AG04449 (cell line): ENCODE data around the gene HAUS5.

Experiments used
- CTCF ChIA-PET: fragments of 350-600 bp; formaldehyde crosslinking; extraction: SDS; loops from one replicate; lab custom pipeline; 2021; ENCODE audit warnings: antibody characterized with exemption; lab: Yijun Ruan, JAX
- POLR2A ChIA-PET: fragments of 400-600, 350-600 bp; formaldehyde crosslinking; extraction: SDS; loops from one replicate; lab custom pipeline; 2020; ENCODE audit warnings: antibody characterized with exemption, inconsistent platforms; lab: Yijun Ruan, JAX
- DNase-seq: peaks from one replicate; pipeline ENCODE4 v3.0.0-alpha.2; 2010; ENCODE audit warnings: low read depth, low spot score
- H3K4me3 ChIP-seq: 2 replicates; pipeline ENCODE4 v1.5.1; 2011; ENCODE audit warnings: low read depth, mild to moderate bottlenecking, control low read depth, low read length
- TF ChIP-seq, protein P1 (sequence below): IDR thresholded peaks from one replicate; pipeline ENCODE4 v1.5.1; 2011; ENCODE audit warnings: mild to moderate bottlenecking, moderate library complexity, low read length, control low read depth, inconsistent platforms; ENCODE audit not compliant: insufficient read depth; ENCODE audit errors: missing control alignments

The HAUS5 gene

DNA sequence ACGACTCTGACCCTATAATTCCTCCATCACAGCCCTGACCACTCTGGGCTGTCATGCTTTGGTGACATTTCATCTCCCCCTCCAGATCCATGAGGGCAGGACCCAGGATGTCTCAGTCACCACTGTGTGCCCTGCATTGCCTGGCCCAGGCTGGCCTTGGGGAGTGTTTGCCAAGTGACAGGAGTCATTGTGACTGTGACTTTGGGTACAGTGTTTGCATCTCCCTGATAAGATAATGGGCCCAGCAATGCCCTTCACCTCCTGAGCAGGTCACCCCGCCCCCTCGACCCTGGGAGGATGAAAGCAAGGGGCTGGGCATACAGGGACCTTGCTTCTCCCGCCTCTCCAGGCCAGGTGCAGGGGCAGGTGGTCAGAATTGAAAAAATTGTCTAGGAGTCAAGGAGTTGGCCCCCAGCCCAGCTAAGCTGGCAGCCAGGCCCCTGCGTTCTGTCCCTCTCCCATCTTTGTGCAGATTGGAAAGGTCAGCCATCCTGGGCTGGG, 43.2 kb upstream of the HAUS5 start:
- CTCF ChIA-PET, result interaction anchor here (1.1 to 1.6 kb wide), 2 partner anchors 20 to 59 kb away, joined by 3 to 5 read pairs; no protein-coding TSS in a partner anchor
- POLR2A ChIA-PET, result no interaction called here
- H3K4me3 ChIP-seq, result no peak overlapping the region
- DNase-seq, result no peak
- TF ChIP-seq, protein P1, sequence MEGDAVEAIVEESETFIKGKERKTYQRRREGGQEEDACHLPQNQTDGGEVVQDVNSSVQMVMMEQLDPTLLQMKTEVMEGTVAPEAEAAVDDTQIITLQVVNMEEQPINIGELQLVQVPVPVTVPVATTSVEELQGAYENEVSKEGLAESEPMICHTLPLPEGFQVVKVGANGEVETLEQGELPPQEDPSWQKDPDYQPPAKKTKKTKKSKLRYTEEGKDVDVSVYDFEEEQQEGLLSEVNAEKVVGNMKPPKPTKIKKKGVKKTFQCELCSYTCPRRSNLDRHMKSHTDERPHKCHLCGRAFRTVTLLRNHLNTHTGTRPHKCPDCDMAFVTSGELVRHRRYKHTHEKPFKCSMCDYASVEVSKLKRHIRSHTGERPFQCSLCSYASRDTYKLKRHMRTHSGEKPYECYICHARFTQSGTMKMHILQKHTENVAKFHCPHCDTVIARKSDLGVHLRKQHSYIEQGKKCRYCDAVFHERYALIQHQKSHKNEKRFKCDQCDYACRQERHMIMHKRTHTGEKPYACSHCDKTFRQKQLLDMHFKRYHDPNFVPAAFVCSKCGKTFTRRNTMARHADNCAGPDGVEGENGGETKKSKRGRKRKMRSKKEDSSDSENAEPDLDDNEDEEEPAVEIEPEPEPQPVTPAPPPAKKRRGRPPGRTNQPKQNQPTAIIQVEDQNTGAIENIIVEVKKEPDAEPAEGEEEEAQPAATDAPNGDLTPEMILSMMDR, result no peak

GRCh38 chr19:35571406-35571965, 41.0 kb upstream of the HAUS5 start:
- POLR2A ChIA-PET, result no interaction called here
- H3K4me3 ChIP-seq, result no peak overlapping the region
- TF ChIP-seq, protein P1, result no peak
- CTCF ChIA-PET, result no interaction called here
- no peak for DNase-seq

GRCh38 chr19:35577918-35578317, 34.6 kb upstream of the HAUS5 start:
- no peak for DNase-seq
- CTCF ChIA-PET, result no interaction called here
- no peak overlapping the region for H3K4me3 ChIP-seq
- TF ChIP-seq, protein P1, result no peak
- POLR2A ChIA-PET, result no interaction called here

GRCh38 chr19:35578707-35579106, 33.8 kb upstream of the HAUS5 start:
- CTCF ChIA-PET, result interaction anchor here (2.1 kb wide), 1 partner anchor 13 kb away, joined by 7 read pairs; no protein-coding TSS in a partner anchor
- H3K4me3 ChIP-seq, result no peak overlapping the region
- POLR2A ChIA-PET, result no interaction called here
- TF ChIP-seq, protein P1, result no peak
- DNase-seq, result no peak

- TF ChIP-seq, protein P1, result no peak
- H3K4me3 ChIP-seq, result no peak overlapping the region
- DNase-seq, result no peak
- ChIA-PET CTCF (interaction anchor here (2.2 kb wide), 1 partner anchor 72 kb away, joined by 6 read pairs; no protein-coding TSS in a partner anchor), POLR2A (no interaction called here)
Measured at GRCh38 chr19:35582760-35583159, 29.8 kb upstream of the HAUS5 start.

DNA sequence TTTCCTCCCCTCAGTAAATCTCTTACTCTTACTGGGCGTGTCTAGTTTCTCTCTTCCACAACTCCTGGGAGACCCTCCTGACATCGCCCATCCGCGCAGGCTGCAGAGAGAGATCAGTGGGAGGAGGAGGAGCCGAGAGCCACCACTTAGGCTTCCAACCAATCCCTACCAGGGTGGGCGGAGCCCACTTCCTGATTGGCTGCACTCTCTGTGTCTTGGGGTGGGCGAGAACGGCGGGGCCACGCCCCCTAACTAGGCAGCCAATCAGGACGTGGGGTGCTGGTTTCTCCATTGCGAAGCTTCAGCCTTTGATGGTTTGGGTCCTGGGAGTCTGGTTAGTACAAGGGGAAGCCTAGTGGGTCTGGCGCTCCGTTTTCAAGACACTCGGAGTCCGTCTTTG, 26.7 kb upstream of the HAUS5 start, which contains the start of gene PMIS2:
TSS of gene PMIS2 (plus strand) at position 326 of the 400 bp plus-strand sequence. CDS start 87 bp downstream, outside the sequence.
- CTCF ChIA-PET, result no interaction called here
- TF ChIP-seq, protein P1, result no peak
- POLR2A ChIA-PET, result no interaction called here
- DNase-seq, result no peak
- no peak within 1 kb of the TSS for H3K4me3 ChIP-seq
